HG02798 (cell line): ENCODE measurements around the gene CIC.

Experiments used
- ATAC-seq: cut with Tn5 transposase; IDR thresholded peaks from one replicate; pipeline ENCODE4 v1.9.1; 2021; ENCODE audit warnings: mild to moderate bottlenecking; ENCODE audit not compliant: unreplicated experiment, poor library complexity

Gene CIC

DNA sequence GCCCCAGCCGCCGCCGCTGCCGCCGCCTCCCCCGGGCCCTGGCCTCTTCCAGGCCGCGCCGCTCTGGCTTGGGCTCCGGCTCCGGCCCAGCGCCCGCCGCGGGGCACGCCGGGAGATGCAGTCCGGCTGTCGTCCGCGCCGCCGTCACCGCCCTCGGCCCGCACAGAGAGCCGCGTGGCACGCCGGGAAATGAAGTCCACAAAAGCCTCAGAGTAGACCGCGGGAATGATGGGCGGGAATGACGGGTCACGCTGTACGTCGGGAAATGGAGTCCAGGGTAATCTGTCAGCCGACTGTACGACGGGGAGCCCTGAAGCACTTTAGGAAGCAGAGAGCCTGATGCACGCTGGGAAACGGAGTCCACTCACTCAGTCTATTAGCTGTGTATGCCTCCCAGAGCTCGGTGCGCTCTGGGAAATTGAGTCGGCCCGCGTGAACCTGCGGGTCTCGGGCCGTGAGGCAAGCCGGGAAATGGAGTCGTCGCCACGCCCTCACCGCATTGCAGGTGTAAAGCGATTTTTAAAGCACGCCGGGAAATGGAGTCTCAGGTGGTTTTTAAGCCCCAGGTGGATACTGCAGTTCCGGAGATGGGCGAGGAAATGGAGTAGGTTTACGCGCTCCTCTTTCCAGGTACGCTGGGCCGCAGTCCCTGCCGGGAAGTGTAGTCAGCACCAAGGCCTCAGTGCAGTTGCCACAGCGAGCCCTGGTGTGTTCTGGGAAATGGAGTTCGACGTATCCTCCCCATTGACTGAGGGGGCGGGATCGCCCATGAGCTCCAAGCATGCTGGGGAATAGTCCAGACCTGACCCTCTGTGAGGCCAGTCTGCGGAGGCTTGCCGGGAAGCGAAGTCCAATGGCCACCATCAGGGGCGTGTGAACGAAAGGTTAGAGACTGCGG, 26.3 kb upstream of the CIC start, which contains the start of gene GSK3A:
Gene GSK3A, minus strand, starts transcription at position 91 of the 898 bp plus-strand sequence. CDS start 137 bp downstream, outside the sequence.
- ATAC-seq = peak; percentile 71

DNA sequence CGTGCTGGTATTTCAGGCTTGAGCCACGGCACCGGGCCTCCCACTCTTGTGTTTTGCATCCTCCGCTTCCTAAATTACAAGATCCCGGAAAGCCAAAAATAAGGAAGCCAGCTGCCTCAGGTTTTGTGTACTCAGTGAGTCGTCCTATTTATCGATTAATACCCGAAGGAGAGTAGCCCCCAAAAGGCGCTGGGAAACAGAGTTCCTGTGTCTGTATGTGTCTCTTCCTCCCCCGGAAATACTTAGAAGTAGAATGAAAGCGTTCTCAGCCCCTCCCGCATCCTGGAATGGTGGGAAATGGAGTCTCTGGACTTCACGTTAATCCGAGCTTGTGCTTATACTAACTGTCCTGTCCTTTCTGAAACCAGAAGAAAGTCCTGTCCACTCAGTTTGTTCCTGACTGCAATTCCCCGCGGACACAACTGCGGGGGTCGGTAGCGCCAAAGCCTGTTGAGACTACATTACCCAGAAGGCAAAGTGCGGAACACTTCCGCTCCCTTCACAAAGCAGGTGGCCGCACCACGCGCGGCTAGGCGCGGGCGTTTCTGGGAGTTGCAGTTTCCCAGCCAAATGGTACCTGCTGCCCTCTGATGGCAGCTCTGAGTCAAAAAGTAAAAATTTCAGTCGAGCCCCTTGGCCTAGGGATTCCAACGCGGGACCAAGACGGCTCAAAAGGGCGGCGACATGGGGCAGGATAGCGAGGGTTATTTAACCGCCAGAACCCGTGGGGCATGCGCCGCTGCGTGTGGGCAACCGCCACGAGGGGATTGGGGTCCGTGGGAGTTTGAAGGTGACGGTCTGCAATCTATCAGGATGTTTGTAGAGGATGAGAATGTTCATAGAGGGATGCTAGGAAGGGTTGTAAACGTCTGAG, 24.5 kb upstream of the CIC start:
- ATAC-seq = peak; percentile 35

DNA sequence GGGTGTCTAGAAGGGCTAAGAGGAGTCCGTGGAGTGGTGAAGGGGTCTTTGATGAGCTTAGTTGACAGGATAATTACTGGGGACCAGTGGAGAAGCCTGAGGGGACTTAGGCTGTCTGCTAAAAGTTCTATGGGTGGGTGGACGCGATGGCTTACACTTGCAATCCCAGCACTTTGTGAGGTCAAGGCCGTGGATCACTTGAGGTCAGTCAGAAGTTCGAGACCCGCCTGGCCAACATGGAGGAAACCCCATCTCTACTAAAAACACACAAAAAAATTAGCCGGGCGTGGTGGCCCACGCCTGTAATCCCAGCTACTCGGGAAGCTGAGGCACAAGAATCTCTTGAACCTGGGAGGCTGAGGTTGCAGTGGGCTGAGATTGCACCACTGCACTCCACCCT, 23.8 kb upstream of the CIC start:
- ATAC-seq = no peak

DNA sequence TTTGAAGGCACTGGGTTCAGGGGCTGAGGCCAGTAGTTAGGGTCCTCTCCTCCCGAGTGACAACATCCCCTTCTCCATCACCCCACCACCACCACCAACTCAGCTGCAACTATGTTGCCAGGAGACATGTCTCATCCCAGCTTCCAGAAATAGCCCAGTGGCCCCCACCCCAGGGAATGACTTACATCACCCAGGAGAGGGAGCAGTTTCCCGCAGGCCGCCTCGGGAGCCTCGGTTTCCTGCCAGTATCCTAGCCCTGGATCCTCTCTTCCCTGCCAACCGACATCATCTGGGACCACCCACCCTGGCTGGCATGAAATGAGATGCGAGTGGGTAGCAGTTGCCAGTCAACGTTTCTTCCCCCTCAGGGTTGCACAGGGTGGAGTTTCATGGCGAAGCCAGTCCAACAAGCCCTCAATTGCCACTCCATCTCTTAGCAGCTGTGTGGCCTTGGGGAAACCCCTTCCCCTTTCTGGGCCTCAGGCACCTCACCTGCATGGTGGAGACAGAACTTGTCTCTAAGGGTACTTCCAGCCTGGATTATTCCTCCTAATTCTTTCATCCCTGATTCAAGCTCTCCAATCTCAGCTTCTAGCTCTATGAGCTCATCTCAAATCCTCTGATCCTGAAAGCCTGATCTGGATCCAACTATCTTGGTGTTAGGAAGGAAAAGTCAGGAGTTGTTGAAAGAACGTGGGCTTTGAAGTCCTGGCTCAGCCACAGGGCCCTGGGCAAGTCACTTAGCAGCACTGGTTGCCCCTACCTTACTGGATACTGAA, 22.7 kb upstream of the CIC start:
- ATAC-seq = no peak

DNA sequence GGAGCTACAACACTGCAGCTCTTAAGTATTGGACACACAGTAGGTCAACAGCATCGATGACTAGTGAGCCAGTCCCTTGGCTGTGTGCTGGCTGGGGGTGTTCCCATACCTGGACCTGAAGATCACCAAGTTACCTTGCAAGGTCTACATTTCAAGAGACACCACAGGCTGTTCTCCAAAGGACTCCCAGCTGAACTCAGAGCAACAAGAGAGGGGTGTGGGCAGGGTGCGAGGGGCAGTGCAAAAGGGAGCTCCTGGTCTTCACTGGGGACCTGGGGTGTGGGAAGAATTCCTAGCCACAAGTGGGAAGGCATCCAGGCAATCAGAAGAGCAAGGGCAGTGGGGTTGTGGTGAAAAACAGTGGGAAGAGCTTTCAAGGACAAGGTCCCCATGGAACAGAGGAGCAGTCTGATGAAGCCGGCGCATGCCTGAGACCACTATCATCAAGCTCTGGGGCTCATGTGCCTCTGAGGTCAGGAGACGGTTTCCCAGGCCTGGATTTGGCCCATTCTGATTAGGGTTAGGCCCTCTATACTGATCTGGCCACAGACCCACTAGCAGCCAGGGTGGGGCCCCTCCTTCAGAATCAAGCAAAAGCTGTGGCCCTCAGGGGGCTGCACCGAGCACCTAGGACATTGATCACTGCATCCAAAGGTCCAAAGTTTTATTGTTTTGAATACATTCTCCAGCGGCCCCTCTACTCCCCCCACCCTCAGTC, 22.0 kb upstream of the CIC start:
- no peak for ATAC-seq

DNA sequence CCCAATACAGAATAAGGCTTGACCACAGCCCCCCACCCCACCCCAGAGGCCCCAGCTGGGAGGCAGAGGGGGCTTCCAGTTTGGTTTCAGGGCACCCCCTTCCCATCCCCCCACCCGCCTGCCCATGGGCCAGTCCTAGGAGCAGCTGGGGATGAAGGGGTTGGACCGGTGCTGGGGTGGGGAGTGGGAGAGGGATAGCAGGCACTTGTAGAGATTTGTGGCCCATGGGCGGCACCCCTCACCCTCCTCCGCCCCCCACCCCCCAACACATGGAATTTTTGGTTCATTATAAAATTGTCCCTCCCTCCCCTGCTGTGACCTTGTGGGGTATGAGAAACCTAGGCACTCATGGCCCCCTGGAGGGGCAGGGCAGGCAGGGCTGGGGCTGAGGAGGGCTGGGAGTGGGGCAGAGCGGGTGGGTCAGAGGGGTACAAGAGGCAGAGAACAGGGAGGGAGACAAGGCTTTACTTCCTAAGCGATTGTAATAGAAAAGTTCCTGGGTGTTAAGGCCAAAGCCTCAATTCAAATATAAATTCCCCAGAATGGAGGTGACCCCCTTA, 21.3 kb upstream of the CIC start:
- no peak for ATAC-seq

DNA sequence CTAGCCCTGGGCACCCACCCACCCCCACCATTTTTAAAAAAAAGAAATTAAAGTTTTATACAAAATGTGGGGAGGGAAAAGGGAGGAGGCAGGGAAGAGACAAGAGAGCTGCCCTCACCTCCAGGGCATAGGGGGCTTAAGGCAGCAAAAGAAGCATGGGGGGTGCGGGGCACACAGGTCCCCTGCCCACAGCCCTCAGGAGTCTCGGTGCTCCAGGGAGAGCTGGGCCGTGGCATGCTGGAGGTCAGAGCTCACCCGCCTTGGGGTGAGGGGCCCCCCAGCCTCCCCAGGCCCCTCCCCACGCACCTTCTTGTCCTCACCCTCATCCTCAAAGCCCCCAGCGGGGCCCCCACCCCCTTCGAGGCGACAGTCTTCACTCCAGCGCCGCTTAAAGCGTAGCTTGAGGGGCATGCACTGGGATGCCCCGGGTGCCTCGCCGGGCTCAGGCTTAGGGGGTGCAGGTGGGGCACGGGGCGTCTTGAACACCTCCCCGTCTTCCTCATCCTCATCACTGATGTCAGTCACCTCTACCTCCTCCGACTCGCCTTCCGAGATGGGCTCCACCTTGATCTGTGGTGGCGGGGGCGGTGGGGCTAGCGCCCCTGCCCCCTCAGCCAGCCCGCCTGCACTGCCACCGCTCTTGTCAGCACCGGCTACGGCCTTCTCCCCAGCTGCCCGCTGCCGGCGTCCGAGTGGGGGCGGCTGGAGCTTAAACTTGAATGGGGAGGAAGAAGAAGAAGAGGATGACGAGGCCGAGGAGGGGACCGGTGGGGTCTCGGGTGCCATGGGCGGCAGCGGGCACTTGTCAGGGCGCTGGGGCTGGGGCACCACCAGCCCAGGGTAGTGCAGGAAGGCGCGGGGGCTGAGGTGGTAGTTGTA, 20.5 kb upstream of the CIC start:
- no peak for ATAC-seq

DNA sequence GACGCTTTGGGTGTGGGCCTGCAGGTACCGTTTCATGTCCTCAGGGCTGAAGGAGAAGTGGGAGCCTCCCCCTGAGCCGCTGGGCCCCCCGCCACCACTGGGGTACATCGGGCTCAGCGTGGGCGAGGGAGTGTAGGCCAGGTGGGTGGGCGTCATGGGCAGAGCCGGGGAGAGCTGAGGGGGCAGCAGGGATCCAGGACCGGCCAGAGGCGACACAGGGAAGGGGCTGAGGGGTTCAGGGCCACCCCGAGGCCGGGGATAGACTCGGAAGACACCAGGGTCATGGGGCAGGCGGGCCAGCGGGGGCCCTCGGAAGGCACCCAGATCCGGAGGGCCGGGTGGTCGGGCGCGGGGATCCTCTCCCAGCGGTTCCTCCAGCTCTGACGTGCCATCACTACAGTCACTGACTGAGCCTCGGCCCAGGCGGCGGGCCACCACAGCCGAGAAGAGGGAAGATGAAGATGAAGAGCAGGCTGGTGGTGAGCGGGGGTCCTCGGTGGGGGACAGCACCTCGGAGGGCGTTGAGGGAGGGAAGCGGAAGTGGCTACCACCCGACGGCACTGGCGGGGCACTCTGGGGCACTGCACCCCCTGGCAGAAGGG, 19.8 kb upstream of the CIC start:
- no peak for ATAC-seq

DNA sequence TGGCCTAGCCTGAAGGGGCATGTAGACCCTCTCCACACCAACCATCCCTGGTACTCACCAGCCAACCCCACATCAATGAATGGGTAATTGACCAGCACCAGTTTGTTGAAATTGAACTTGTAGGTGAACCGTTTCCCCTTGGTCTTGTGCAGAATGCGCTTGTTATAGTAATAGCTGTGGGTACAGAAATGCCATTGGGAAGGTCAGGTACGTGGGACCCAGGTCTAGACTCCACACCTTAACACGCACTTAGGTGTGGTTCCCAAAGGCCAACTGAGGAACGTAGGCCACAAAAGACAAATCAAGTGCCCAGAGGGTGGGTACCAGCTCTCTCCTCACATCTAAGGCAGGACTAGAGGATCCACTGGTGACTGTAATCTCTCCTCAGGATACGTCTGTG, 19.3 kb upstream of the CIC start:
- ATAC-seq = no peak

DNA sequence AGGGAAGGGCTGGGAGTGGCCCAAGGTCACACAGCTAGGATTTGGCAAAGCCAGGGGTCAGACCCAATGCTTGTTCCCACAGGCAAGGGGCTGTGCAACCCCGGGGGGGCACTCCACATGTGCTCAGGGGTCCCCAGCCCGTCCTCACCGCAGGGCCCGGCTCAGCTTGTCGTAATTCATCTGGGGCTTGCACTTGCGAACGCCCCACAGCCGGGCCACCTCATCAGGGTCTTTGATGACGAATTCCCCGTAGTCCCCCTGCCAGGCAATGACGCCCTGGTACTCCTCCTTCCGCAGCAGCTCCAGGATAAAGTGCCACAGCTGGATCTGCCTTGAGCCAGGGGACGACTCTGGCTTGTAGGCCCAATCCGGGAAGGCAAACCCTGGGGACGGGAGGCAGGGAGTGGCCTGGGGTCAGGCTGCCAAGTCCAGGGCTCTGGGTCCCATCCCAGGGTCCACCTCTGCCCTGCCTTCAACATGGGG, 18.8 kb upstream of the CIC start:
- ATAC-seq = no peak

DNA sequence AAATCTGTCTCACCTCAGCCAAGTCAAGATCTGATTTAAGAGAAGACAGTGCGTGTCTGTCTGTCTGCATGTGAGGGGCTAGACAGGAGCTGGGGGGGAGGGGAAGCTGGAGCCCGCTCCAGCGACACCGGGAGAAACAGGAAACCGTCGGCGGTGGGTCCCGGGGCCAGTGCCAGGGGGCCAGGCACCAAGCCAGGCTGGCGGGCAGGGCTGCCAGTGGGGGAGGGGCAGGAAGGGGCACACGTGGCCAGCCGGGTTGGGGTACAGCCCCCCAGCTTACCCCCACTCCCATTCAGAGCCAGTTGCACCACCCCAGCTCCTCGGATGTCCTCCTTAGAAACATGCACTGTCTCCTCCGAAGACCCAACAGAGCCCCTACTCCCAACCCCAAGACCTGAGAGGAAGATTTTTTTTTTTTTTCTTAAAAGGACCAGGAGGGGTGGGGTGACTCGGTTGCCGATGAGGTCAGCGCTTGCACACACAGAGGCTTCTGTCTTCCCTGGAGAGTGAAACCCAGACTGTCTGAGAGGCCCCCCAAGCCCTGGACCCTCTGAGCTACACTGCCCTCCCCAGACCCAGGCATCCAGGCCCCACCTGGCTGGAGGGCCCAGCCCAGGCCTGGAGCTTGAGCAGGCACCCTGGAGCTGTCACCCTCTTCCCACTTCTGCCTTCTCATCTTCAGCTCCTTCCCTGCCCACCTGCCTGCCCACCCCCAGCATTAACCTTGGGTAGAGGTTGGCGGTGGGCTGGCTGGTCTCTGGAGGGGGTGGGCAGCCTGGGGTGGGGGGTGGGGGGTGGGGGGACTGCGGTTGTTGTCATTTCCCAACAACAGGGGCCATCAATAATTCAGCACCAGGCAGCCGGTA, 18.2 kb upstream of the CIC start:
- ATAC-seq = no peak

DNA sequence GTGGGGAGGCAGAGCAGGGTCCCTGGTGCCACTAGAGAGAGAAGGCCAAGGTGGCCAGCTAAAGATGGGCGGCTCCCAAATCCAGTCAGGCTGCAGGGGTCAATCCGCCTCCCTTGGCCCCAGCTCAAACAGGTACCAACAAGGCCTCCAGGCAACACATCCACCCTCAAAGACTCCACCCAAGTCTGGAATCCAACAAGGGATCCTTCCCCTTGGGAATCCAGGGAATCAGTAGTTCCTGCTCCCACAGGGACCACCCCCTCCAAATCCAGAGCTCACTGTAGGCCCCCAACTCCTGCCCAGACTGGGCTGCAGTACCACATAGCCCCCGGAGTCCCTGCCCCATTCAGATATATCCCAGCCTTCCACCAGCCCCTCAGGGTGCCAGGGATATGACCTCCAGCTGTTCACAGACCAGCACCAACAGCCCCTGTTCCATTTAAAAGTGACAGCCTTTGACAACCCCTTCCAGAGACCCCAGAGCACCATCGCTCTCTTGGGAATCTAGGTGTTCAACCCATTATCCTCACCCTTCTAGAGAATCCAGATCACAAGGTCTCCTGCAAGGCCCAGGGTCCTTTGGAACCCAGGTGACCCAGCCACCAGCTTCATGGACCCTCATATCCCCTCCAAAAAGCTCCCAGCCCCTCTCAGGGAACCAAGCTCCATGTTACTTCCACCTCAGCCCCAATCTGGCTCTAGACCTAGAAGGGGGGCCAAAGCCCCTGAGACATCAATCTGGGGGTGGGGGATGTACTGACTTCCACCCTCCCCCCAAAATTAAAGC, 17.3 kb upstream of the CIC start:
- ATAC-seq = no peak

DNA sequence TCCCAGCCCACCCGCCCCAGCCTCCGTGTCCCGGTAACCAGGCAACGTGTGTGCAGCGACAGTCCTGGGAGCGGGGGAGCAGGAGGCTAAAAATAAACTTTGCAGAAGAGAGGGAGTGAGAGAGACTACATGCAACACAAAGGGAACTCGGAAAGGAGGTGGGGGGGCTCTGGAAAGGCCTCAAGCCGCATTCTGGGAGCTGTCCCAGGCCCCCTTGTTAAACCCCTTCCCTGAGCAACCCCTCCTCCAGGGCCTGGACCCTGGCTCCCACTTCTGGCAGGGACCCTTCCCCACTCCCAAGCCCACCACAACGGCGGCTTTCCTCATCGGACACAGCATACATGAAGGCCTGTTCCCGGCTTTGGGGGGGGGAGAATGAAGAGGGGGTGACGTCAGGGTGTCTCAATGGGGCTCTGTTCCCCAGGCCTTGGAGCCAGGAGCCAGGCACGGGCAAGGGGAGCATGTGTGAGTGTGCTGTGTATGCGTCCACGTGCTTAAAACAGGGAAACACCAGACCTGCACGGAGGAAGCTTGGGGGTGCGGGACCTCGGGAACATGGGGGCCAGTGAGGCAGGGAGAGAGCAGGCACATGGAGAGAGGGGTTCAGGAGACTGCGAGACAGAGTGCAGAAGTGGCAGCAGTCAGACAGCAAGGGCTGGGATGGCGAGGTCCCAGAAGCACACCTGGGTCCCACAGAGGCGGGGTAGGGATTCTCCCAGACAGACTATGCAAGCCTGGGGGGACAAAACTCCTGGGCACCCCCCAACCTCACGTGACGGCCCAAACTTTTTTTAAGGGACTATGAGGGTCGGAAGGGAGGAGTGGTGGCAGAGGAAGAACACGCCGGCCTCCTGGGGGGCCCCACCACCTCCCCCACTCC, 16.4 kb upstream of the CIC start:
- no peak for ATAC-seq

DNA sequence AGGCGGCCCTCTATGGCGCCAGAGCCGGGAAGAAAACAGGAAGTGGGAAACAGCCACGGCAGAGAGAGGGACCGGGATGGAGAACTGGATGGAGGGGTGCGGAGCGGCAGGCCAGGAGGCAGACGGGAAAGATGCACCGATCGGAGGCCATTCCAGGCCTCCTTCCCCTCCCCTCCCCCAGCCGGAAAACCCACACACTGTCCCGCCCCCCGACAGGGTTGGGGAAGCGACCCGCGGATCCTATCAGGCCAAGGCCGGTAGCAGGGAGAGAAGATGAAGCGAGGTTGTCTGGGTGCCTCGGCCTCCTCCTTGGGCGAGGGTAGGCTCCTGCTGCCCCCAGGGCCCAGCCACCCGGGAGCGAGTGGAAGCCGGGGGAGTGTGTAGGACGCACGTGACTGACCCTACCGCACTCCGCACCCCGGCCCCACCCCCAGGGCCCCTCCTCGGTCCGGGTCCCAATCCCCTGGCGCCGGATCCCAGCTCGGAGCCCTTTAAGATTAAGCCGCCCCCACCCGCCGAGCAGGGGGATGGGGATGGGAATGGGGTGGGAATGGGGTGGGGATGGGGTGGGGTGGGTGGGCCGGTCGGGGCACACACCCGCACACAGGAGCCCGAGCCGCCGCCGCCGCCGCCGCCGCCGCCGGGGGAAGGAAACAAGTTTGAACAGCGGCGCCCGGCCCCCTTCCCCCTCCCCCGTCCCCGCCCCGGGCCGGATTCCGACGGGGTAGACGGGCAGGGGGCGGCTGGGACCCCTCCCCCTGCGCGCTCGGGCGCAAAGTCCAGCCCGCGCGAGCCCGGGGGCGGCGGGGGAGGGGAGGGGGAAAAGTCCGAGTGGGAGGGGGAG, 15.6 kb upstream of the CIC start:
- peak; percentile 11 for ATAC-seq
